Right atrium auricular region (tissue), 2 donors: ENCODE results near the gene PGD. TPM values are rescaled to one million over a fixed set of nuclear protein-coding genes. Genes with fewer than 3 reads are reported as not detected.

ENCODE experiments used
- DNase-seq: peaks from one replicate; pipeline ENCODE4 v3.0.0-alpha.2; 2019; ENCODE audit warnings: low spot score
- H3K27ac ChIP-seq, 2 donors: fragments of 200-600 bp; sonication (generic); 1 replicate in 1 of 2; 2 replicates in 1 of 2; pipeline ENCODE4 v1.5.1; 2016 to 2019
- H3K27me3 ChIP-seq, 2 donors: fragments of 200-600 bp; sonication (generic); one replicate each; pipeline versions ENCODE4 v1.5.1 to v1.6.0; 2017 to 2019
- H3K36me3 ChIP-seq: fragments of 200-600 bp; sonication (generic); one replicate; pipeline ENCODE4 v1.5.1; 2016
- H3K4me1 ChIP-seq, 2 donors: fragments of 200-600 bp; sonication (generic); one replicate each; pipeline versions ENCODE4 v1.5.1 to v1.6.0; 2017 to 2019
- H3K4me3 ChIP-seq, 2 donors: fragments of 200-600 bp; sonication (generic); 1 replicate in 1 of 2; 2 replicates in 1 of 2; pipeline ENCODE4 v1.5.1; 2017 to 2019; ENCODE audit warnings: mild to moderate bottlenecking in 1 of 2, moderate library complexity in 1 of 2
- H3K9me3 ChIP-seq, 2 donors: fragments of 200-600 bp; sonication (generic); one replicate each; pipeline ENCODE4 v1.5.1; 2019
- CTCF ChIP-seq, 2 donors: fragments of 200-600 bp; sonication (generic); IDR thresholded peaks; one replicate each; pipeline ENCODE4 v1.5.1; 2019; ENCODE audit warnings: antibody characterized with exemption in 2 of 2
- total RNA-seq, 2 donors: library from RNA; depleted of rRNA; stranded (reverse); fragments of >200 nt; gene quantifications; one replicate each; pipeline ENCODE4 v1.1.0, GENCODE V29; 2016

PGD gene
- 10 to 100 TPM; 51.1 to 59.9 TPM for total RNA-seq

GRCh38 chr1:10398734-10399443, at the start of gene PGD:
Gene PGD, plus strand, starts transcription at chr1:10399064. Its CDS starts 54 bp downstream, at chr1:10399118.
- H3K27me3 ChIP-seq = no peaks in the 10 kb centered on the region
- no peaks in the 10 kb centered on the region for H3K9me3 ChIP-seq
- peaks cover 0 to 22% of the 10 kb centered on the region in 2 donors for H3K4me1 ChIP-seq
- no peak for TF ChIP-seq CTCF (IDR thresholded peaks at IDR 0.05)
- H3K36me3 ChIP-seq = peaks cover 18% of the 10 kb centered on the region
- H3K27ac ChIP-seq = peak within 1 kb of the TSS; percentile 88 to 97
- peak; percentile 99 for DNase-seq
- peak within 1 kb of the TSS; percentile 83 to 87 for H3K4me3 ChIP-seq

DNA sequence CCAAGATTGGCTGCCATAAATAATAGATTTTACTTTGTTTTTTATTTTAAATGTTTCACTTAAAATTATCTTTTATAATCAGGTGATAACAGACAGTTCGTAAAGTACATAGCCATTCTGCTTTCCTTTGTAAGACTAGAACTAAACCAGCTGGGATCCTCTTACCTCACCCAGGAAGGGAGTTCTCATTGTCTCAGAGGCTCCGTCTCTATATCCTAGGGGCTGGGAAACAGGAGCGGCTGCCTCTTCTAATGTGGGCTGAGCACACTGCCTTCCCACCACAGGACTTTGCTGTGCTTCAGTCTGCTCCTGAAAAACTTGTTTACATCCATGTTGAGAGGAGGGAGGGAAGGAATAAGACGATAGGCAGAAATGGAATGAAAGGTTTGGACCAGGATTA, 45.6 kb upstream of the PGD start:
- DNase-seq = no peak
- H3K9me3 ChIP-seq = no peaks in the 10 kb centered on the region
- H3K36me3 ChIP-seq = peaks cover 30% of the 10 kb centered on the region
- H3K27me3 ChIP-seq = no peaks in the 10 kb centered on the region
- no peak overlapping the region for H3K27ac ChIP-seq
- no peaks in the 10 kb centered on the region for H3K4me1 ChIP-seq
- TF ChIP-seq CTCF (IDR thresholded peaks at IDR 0.05) = no peak
- no peak overlapping the region for H3K4me3 ChIP-seq

DNA sequence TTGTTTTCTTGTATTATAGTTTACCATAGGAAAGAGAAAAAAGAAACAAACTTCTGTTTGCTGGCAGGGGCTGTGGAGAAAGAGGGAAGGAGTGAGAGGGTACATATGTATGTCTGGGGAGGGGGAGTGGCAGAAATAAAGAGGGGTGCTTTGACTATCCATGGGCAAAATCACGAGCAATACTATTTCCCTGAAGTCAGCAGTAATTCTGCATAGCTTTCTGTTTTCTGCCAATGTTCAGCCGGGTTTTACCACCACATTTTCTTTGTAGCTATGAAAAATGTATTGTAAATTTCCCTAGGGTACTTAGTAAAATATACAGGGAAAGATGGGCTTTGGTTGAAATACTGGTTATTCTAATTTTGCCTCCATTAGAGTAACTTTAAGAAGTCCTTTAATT, 45.2 kb upstream of the PGD start:
- Histone ChIP-seq H3K4me3 (no peak overlapping the region), H3K27me3 (no peaks in the 10 kb centered on the region), H3K36me3 (peaks cover 26% of the 10 kb centered on the region), H3K4me1 (no peaks in the 10 kb centered on the region), H3K27ac (no peak overlapping the region), H3K9me3 (no peaks in the 10 kb centered on the region)
- no peak for DNase-seq
- no peak for TF ChIP-seq CTCF (IDR thresholded peaks at IDR 0.05)

DNA sequence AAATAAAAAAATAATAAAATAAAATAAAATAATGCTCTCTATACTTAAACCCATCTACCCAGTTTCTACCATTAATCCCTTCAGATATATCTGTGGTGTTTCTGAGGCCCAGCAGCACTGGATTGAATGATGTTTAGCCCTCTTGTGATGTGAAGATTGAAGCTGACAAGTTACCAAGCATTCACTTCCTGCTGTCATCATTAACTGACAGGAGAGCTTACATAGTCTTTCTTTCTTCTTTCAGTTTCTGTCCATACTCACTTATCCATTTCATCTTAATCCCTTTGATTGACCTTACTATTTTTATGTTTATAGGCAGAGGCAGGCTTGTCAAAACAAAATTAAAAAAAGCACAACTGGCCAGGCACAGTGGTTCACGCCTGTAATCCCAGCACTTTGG, 38.8 kb upstream of the PGD start:
- Histone ChIP-seq H3K36me3 (peaks cover 17% of the 10 kb centered on the region), H3K4me3 (no peak overlapping the region), H3K4me1 (no peaks in the 10 kb centered on the region), H3K27ac (no peak overlapping the region), H3K27me3 (no peaks in the 10 kb centered on the region), H3K9me3 (no peaks in the 10 kb centered on the region)
- DNase-seq = no peak
- no peak for TF ChIP-seq CTCF (IDR thresholded peaks at IDR 0.05)

DNA sequence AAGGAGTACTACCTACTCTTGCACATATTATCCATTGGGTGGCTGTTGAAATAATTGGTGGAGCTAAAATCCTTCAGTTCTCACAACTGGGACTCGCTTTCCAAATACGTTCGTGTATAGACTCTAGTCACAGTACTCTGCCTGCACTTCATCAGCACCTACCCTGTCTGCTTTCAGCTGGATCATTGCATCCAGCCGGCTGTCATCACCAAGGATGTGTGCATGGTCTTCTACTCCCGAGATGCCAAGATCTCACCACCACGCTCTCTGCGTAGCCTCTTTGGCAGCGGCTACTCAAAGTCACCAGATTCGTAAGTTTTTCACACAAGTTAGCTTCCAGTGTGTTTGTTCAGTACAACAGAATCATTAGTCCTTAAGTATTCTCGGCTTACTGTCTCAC, 37.3 kb upstream of the PGD start:
- no peak for TF ChIP-seq CTCF (IDR thresholded peaks at IDR 0.05)
- no peak for DNase-seq
- H3K27me3 ChIP-seq = no peaks in the 10 kb centered on the region
- H3K4me3 ChIP-seq = no peak overlapping the region
- H3K4me1 ChIP-seq = no peaks in the 10 kb centered on the region
- no peaks in the 10 kb centered on the region for H3K9me3 ChIP-seq
- no peak overlapping the region for H3K27ac ChIP-seq
- H3K36me3 ChIP-seq = peaks cover 17% of the 10 kb centered on the region

- H3K4me3 ChIP-seq = no peak overlapping the region
- no peaks in the 10 kb centered on the region for H3K27me3 ChIP-seq
- H3K4me1 ChIP-seq = no peaks in the 10 kb centered on the region
- no peaks in the 10 kb centered on the region for H3K9me3 ChIP-seq
- DNase-seq = no peak
- peaks cover 29% of the 10 kb centered on the region for H3K36me3 ChIP-seq
- H3K27ac ChIP-seq = no peak overlapping the region
- TF ChIP-seq CTCF (IDR thresholded peaks at IDR 0.05) = no peak
Measured at GRCh38 chr1:10368194-10368593, 30.7 kb upstream of the PGD start.
